IPS DF 6.9 (cell line): ENCODE measurements around the gene IL20RA.

Experiments
- DNase-seq: peaks from one replicate; pipeline ENCODE4 v3.0.0-alpha.2; 2013; ENCODE audit warnings: low read depth, low spot score
- H3K27ac ChIP-seq: one replicate; pipeline ENCODE4 v1.5.1; 2013; ENCODE audit warnings: low read length, control low read depth
- H3K27me3 ChIP-seq: 2 replicates; pipeline ENCODE4 v1.6.1; 2013; ENCODE audit warnings: mild to moderate bottlenecking, low read length; ENCODE audit not compliant: control insufficient read depth, insufficient read depth
- H3K36me3 ChIP-seq: 2 replicates; pipeline ENCODE4 v1.6.1; 2013; ENCODE audit warnings: low read length; ENCODE audit not compliant: control insufficient read depth, insufficient read depth
- H3K4me1 ChIP-seq: 2 replicates; pipeline ENCODE4 v1.6.1; 2013; ENCODE audit warnings: low read length; ENCODE audit not compliant: control insufficient read depth, insufficient read depth
- H3K4me3 ChIP-seq: 2 replicates; pipeline ENCODE4 v1.5.1; 2013; ENCODE audit warnings: mild to moderate bottlenecking, low read length
- H3K9me3 ChIP-seq: 2 replicates; pipeline ENCODE4 v1.6.1; 2013; ENCODE audit warnings: low read length, inconsistent platforms; ENCODE audit not compliant: control insufficient read depth, insufficient read depth
- WGBS: extraction: QIAGEN DNeasy Blood & Tissue Kit; methylation state at CpG from one replicate; pipeline ENCODE4 v1.1.7; 2013; ENCODE audit warnings: mixed read lengths, missing lambda C conversion rate; ENCODE audit not compliant: insufficient read length, insufficient coverage; 5-methylcytosine and 5-hydroxymethylcytosine counted together

Gene IL20RA

DNA sequence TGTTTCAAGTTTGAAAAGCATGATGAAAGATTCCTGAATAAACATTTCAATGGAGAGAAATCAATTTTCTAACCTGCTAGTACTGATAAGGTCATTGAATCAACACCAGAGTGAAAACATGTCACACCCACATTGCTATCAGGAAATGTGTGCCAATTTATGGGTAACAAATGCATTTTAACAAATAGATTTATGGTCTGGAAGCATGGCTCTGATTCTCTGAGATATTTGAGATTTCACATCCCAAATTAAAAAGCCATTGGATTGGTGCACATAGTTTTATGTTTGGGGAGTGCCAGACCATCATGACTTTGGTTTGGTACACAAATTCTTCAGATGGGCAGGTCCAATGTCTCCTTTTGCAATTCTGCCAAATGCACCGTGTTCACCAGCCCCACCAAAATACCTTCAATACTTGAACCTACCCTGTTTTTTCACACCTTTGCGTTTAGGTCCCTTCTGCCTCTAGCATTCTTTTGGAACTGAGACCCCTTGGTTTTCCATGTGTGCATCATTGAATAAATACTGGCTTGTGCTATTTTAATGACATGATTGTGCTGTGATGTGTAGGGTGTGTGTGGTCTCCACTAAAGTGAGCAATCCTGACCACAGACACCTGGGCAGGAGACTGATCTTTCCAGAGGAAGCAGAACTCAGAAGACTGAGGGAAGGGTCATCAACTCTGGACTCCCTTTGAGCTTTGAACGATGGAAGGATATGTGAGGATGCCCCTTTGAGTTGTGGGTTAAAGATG, 20.4 kb downstream of the IL20RA start:
- WGBS: no CpG with 5 or more reads among the region's 3 CpGs

DNA sequence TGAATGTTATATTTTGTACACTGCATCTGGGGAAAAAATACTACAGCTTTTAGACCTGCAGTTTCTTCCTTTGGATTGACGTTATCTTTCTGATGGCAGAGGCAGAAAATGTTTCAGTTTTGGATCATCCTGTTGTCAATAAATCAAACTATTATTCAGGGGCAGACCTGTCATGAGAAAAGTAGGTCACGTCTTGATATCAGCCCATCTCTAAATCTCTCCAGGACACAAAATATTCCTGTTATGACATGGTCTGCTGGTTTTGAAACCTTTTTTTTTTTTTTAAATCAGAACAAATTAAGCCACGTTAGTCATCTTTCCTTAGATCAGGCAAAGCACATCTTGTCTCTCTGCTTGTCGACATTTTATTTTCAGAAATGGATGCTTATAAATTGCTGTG, 24.0 kb downstream of the IL20RA start:
- Histone ChIP-seq H3K27me3 (no peaks in the 10 kb centered on the region), H3K4me3 (no peak overlapping the region), H3K27ac (no peak overlapping the region), H3K36me3 (no peaks in the 10 kb centered on the region), H3K9me3 (no peaks in the 10 kb centered on the region), H3K4me1 (no peaks in the 10 kb centered on the region)
- DNase-seq: no peak
- no CpG with 5 or more reads among the region's 4 CpGs for WGBS

More for the DNA sequence above, 20.4 kb downstream of the IL20RA start:
- no peak overlapping the region for H3K27ac ChIP-seq
- no peak for DNase-seq
- H3K27me3 ChIP-seq: no peaks in the 10 kb centered on the region
- H3K36me3 ChIP-seq: no peaks in the 10 kb centered on the region
- no peak overlapping the region for H3K4me3 ChIP-seq
- H3K9me3 ChIP-seq: no peaks in the 10 kb centered on the region
- no peaks in the 10 kb centered on the region for H3K4me1 ChIP-seq

DNA sequence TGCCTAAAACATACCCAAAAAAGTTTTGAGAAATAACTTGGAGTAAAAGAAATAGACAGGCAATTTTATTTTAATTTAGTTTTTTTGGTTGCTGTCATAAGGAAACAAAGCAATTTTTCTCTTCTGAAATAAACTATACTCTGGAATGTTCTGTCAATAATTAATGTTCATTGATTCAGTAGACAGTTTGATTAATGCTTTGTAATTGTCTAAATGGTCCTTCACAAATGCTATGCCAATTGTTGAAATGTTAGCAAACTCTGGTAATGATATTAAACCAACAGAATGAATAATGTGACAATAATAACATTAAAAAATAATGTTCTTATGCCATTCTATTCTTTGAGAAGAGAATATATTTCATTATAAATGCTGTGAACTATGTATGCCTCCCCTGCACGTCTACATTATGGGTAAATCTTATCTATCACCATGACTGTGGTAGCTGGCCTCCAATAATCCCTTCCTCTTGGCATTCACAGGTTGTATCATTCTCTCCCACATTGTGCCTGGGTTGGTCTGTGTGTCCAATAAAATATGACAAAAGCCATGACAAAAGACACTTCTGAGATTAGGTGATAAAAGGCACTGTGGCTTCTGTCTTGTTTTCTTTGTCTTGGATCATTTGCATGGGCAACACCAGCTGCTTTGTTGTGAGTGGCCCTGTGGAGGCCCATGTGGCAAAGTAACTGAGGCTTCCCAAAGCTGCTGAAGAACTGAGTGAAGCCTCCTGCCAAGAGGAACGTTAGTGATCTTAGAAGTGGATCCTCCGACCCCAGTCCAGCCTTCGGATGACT, 25.1 kb downstream of the IL20RA start:
- no peak for DNase-seq
- no peak overlapping the region for H3K4me3 ChIP-seq
- no peak overlapping the region for H3K27ac ChIP-seq
- WGBS: no CpG with 5 or more reads among the region's 4 CpGs
- no peaks in the 10 kb centered on the region for H3K27me3 ChIP-seq
- no peaks in the 10 kb centered on the region for H3K36me3 ChIP-seq
- no peaks in the 10 kb centered on the region for H3K9me3 ChIP-seq
- no peaks in the 10 kb centered on the region for H3K4me1 ChIP-seq

DNA sequence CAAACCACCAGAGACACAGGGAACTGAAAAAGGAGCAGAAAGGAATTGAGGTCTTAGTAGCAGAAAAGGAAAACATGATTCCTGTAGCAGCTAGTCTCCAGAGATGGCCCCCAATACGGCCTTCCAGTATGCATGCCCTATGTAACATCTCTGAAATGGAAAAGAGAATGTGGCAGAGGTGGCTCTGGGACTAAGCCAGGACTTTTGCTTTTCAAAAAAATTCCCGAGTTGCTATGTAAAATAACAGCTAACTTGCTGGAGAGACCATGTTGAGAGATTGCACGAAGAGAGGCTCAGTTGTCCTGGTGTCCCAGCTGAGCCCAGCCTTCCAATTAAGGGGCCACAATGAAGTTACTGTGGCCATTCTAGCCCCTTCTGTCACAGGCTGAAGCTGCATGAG, 27.7 kb downstream of the IL20RA start:
- H3K27ac ChIP-seq: no peak overlapping the region
- WGBS: no CpG with 5 or more reads among the region's 3 CpGs
- no peaks in the 10 kb centered on the region for H3K9me3 ChIP-seq
- H3K4me1 ChIP-seq: no peaks in the 10 kb centered on the region
- H3K4me3 ChIP-seq: no peak overlapping the region
- H3K36me3 ChIP-seq: no peaks in the 10 kb centered on the region
- DNase-seq: no peak
- no peaks in the 10 kb centered on the region for H3K27me3 ChIP-seq

DNA sequence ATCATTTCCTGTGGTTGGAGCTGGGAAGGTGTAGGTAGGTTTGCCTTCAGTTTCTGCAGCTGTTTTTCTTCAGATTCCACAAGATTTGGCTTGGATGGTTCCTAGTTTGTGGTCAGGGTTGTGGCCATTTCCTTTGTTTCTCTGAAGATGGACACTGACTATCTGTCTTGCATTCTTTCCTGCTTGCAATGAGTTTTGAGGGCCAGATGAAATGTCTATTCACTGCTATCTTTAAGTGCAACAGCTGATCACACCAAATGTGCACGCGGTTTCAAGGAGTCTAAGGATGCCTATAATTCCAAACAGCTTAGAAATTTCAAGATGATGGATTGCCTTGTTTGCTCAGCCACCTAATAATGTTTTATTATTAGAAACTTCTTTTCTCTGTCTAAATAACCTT, 28.4 kb downstream of the IL20RA start:
- no CpG with 5 or more reads among the region's 2 CpGs for WGBS
- H3K4me1 ChIP-seq: no peaks in the 10 kb centered on the region

DNA sequence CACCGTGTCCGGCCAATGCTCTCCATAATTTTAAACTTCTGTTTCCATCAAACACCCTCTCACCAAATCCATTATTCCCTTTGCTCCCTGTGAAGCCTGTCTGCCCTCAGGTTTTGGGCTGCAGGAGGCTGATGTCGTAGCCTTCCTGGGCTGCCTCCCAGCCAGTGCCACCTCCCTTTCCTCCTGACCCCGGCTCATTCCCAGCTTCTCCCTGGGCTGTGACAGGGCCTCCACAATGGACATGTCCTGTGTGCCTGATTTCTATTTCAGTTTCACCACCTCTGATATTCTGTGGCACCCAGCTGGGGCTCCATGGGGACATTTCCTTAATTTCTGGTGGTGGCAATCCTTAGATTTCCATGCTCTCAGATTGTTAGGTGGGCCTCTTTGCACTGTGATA, 28.8 kb downstream of the IL20RA start:
- WGBS: 100% methylated on average over 1 of the region's 4 CpGs
- Histone ChIP-seq H3K4me1 (no peaks in the 10 kb centered on the region), H3K4me3 (no peak overlapping the region), H3K36me3 (no peaks in the 10 kb centered on the region), H3K27ac (no peak overlapping the region), H3K9me3 (no peaks in the 10 kb centered on the region), H3K27me3 (no peaks in the 10 kb centered on the region)
- DNase-seq: no peak

More for the DNA sequence above, 28.4 kb downstream of the IL20RA start:
- Histone ChIP-seq H3K27ac (no peak overlapping the region), H3K9me3 (no peaks in the 10 kb centered on the region), H3K27me3 (no peaks in the 10 kb centered on the region), H3K4me3 (no peak overlapping the region), H3K36me3 (no peaks in the 10 kb centered on the region)
- DNase-seq: no peak

DNA sequence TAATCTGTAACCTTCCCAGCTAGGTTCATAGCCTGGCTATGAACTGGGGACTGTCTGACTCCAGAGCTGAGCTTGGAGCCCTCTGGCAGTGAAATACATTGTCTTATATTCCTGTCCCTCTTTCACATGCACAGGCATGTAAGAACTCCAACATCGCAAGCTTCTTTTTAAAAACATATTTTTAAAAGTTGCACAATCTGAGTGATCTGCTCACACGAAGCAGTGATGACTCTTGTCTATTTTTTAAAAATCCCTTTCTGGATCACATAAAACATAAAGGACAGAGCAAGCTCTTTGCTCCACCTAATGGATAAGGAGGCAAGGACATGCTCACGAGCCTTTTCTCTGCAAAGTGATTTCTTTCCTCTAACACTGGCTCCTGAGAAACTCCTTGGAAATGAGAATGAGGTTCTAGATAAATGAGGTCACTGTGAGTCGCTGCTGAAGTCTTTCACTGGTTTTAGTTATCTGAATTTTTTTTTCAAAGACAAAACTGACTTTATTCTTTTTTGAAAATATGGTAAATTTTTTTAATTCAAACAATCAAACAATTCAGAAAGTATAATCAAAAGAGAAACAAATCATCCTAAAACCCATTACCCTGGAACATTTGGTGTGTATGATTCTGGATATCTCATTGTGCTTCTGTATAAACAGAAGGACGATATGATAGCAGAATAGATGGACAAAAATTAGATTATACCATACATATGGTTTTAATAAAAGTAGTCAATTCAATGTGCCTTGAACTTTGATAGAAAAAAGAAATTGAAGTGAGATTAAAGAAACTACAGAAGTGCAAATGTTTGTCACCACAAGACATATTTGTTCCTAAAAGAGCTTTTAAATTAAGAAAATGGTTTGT, 30.8 kb downstream of the IL20RA start:
- no peak overlapping the region for H3K4me3 ChIP-seq
- no CpG with 5 or more reads among the region's 5 CpGs for WGBS
- DNase-seq: no peak
- H3K27me3 ChIP-seq: no peaks in the 10 kb centered on the region
- no peak overlapping the region for H3K27ac ChIP-seq
- H3K4me1 ChIP-seq: no peaks in the 10 kb centered on the region
- no peaks in the 10 kb centered on the region for H3K9me3 ChIP-seq
- H3K36me3 ChIP-seq: no peaks in the 10 kb centered on the region

DNA sequence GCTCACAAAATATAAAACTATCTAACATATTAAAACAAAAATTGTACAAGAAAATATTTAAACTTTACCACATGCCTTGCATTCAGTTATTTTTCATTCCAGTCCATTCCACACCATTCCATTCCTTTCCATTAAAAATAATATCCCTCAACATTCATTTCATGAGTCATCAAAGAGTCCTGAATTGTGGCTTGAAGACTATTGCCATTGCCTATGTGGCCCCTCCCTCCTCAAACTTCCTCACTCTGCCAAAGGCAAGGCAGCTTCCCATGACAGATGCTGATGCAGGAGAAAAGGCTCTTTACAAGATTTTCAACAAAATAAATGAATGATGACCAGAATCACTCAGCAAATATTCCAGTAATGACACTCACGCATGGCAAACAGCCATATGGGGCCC, 31.7 kb downstream of the IL20RA start:
- Histone ChIP-seq H3K27me3 (no peaks in the 10 kb centered on the region), H3K4me1 (no peaks in the 10 kb centered on the region), H3K27ac (no peak overlapping the region), H3K36me3 (no peaks in the 10 kb centered on the region), H3K4me3 (no peak overlapping the region), H3K9me3 (no peaks in the 10 kb centered on the region)
- no CpG with 5 or more reads among the region's 1 CpG for WGBS
- no peak for DNase-seq

DNA sequence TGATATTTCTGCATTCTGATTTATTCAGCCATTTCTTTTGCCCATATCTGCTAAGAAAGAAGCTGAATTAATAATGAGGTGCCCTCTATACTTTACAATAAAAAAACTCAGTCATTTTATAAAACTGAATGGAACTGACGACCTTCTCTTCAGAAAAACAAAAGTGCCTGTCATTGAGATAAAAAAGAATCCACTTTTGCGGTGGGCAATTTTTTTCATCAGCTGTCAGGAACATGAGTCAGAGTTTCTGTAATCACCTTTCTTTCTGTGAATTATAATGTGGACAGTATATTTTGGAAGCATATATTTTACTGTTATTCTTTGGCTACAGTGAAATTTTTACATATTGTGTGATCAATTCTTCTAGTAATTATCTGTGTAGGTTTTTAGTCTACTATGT, 33.4 kb downstream of the IL20RA start:
- no peak overlapping the region for H3K27ac ChIP-seq
- DNase-seq: no peak
- H3K4me1 ChIP-seq: no peaks in the 10 kb centered on the region
- no CpG with 5 or more reads among the region's 2 CpGs for WGBS
- no peaks in the 10 kb centered on the region for H3K36me3 ChIP-seq
- H3K9me3 ChIP-seq: no peaks in the 10 kb centered on the region
- H3K4me3 ChIP-seq: no peak overlapping the region
- H3K27me3 ChIP-seq: no peaks in the 10 kb centered on the region

DNA sequence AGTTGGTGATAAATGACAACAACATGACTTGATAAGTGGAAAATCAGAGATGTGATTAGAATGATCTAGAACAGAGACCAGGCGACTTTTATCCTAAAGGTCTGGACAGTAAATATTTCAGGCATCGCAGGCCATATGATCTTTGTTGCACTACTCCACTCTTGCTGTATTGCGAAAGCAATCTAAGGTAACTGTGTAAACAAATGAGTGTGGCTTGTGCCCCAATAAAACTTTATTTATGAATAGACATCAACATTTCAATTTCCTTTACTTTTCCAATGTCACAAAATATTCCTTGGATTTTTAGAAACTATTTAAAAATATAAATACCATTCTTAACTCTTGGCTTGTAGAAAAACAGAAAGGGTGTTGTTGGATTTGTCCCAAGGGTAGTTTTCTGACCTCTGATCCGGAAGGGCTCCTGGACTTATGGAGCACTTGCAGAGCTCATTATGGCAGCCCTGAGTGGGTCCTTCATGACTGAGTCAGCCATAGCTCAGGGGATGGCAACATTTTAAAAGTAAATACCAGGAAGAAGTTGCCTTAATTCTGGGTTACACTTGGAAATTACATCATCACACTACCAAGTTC, 34.5 kb downstream of the IL20RA start:
- no peaks in the 10 kb centered on the region for H3K4me1 ChIP-seq

More for the DNA sequence above, 34.5 kb downstream of the IL20RA start:
- H3K27ac ChIP-seq: no peak overlapping the region
- no peaks in the 10 kb centered on the region for H3K36me3 ChIP-seq
- no peak for DNase-seq
- H3K27me3 ChIP-seq: no peaks in the 10 kb centered on the region
- H3K4me3 ChIP-seq: no peak overlapping the region
- no peaks in the 10 kb centered on the region for H3K9me3 ChIP-seq
- WGBS: no CpG with 5 or more reads among the region's 4 CpGs
